ENCODE results near the gene TAAR8.

GRCh38 chr6:132592855-132593254, 40.4 kb downstream of the TAAR8 start:
- TF ChIP-seq CTCF (conservative IDR thresholded peaks at IDR 0.05; ENCODE audit: low read depth, low read length) = no peak
- no peak for TF ChIP-seq EZH2 (IDR thresholded peaks at IDR 0.05; ENCODE audit: low read length, unreplicated experiment)

Data from PC-3 (cell line).